IPS-20b (cell line): ENCODE measurements around the gene RFTN2.

Source experiments
- H3K27ac ChIP-seq: one replicate; pipeline ENCODE4 v1.5.1; 2013; ENCODE audit warnings: low read length
- H3K27me3 ChIP-seq: 2 replicates; pipeline ENCODE4 v1.6.1; 2013; ENCODE audit warnings: mild to moderate bottlenecking, low read length, inconsistent platforms; ENCODE audit not compliant: insufficient read depth
- H3K36me3 ChIP-seq: 2 replicates; pipeline ENCODE4 v1.6.1; 2013; ENCODE audit warnings: low read depth, mild to moderate bottlenecking, inconsistent platforms, low read length, moderate library complexity; ENCODE audit not compliant: insufficient read depth
- H3K4me1 ChIP-seq: 2 replicates; pipeline ENCODE4 v1.6.1; 2013; ENCODE audit warnings: mild to moderate bottlenecking, control low read depth, inconsistent platforms, low read length, moderate library complexity; ENCODE audit not compliant: insufficient read depth
- H3K4me3 ChIP-seq: 2 replicates; pipeline ENCODE4 v1.5.1; 2013; ENCODE audit warnings: mild to moderate bottlenecking, low read length, inconsistent platforms
- H3K9ac ChIP-seq: 2 replicates; pipeline ENCODE4 v1.6.1; 2013; ENCODE audit warnings: low read depth, mild to moderate bottlenecking, inconsistent platforms, low read length, moderate library complexity
- H3K9me3 ChIP-seq: 2 replicates; pipeline ENCODE4 v1.6.1; 2013; ENCODE audit warnings: mild to moderate bottlenecking, low read depth, low read length, inconsistent platforms; ENCODE audit not compliant: insufficient read depth

RFTN2 gene

GRCh38 chr2:197628043-197628500, 47.3 kb downstream of the RFTN2 start:
- no peaks in the 10 kb centered on the region for H3K9me3 ChIP-seq
- peak overlapping the region; percentile 23; the same call in 1 of the 2 replicates for H3K4me3 ChIP-seq
- H3K27me3 ChIP-seq, result no peaks in the 10 kb centered on the region
- no peak overlapping the region for H3K27ac ChIP-seq
- no peaks in the 10 kb centered on the region for H3K36me3 ChIP-seq
- no peak overlapping the region for H3K9ac ChIP-seq
- H3K4me1 ChIP-seq, result peaks cover 9% of the 10 kb centered on the region; the same call in 1 of the 2 replicates

- Histone ChIP-seq H3K27ac (no peak overlapping the region), H3K36me3 (no peaks in the 10 kb centered on the region), H3K9me3 (no peaks in the 10 kb centered on the region), H3K27me3 (no peaks in the 10 kb centered on the region), H3K4me1 (peaks cover 9% of the 10 kb centered on the region; the same call in 1 of the 2 replicates), H3K9ac (0 out of 2 replicates have a peak overlapping the region, but pooled peaks have one; percentile 16), H3K4me3 (no peak overlapping the region)
These were observed 48.3 kb downstream of the RFTN2 start for GRCh38 chr2:197626965-197627625.

DNA sequence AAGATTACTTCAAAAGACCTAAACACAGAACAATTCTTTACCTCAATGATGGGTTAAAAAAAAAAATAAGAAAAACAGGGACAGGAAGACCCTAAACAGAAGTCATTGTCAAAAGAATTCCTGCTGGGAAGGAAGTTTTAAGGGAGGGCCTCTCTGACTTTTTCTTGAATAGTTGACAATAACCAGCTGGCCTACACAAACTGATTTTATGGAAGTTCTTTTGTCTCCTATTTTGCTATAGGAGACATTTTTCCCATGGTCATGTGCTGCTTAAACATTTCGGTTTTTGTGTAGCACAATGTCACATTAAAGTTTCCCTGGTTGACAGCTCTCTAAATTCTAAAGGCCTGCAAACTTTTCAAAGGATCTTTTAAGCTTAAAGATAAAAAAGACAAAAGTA, 55.3 kb downstream of the RFTN2 start:
- Histone ChIP-seq H3K27ac (no peak overlapping the region), H3K36me3 (no peaks in the 10 kb centered on the region), H3K4me3 (no peak overlapping the region), H3K9ac (no peak overlapping the region), H3K9me3 (no peaks in the 10 kb centered on the region), H3K27me3 (no peaks in the 10 kb centered on the region), H3K4me1 (peaks cover 7% of the 10 kb centered on the region; the same call in 1 of the 2 replicates)

DNA sequence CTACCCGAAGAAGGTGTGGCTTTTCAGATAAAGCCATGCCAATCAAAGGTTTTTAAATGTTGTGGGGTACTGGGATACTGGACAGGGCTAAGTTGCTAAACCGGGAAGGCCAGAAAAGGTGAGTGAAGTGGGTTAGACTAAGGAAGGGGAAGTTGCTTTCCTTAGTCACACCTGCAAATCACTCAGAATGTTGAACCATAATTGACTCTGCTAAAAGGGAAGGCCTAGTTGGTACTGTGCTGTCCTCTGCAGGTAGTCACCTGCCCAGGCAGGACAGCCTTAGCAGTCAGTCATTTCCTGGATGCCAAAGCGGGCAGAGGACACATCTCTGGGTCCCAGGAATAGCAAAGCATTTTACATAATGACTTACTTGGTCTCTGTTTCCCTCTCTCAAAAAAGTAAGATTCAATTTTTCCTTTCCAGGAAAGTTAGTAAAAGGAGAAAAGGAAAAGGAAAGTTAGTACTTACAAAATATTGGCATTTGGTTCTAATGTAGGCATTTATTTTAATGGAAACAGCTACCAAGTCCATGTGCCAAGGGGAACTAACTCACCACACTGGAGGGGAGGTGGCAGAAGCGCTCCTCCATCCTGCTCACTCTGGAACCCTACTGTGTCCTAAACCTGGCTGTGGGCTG, 60.3 kb downstream of the RFTN2 start:
- no peak overlapping the region for H3K4me3 ChIP-seq
- H3K27ac ChIP-seq, result no peak overlapping the region
- no peaks in the 10 kb centered on the region for H3K27me3 ChIP-seq
- H3K4me1 ChIP-seq, result peaks cover 13% of the 10 kb centered on the region; the same call in 1 of the 2 replicates
- no peaks in the 10 kb centered on the region for H3K36me3 ChIP-seq
- H3K9me3 ChIP-seq, result no peaks in the 10 kb centered on the region
- H3K9ac ChIP-seq, result no peak overlapping the region

GRCh38 chr2:197614532-197614931, 60.9 kb downstream of the RFTN2 start:
- no peaks in the 10 kb centered on the region for H3K27me3 ChIP-seq
- H3K9ac ChIP-seq, result no peak overlapping the region
- peaks cover 9% of the 10 kb centered on the region; the same call in 1 of the 2 replicates for H3K4me1 ChIP-seq
- H3K4me3 ChIP-seq, result no peak overlapping the region
- no peaks in the 10 kb centered on the region for H3K9me3 ChIP-seq
- no peaks in the 10 kb centered on the region for H3K36me3 ChIP-seq
- no peak overlapping the region for H3K27ac ChIP-seq

GRCh38 chr2:197613509-197613987, 61.8 kb downstream of the RFTN2 start:
- Histone ChIP-seq H3K36me3 (no peaks in the 10 kb centered on the region), H3K4me3 (no peak overlapping the region), H3K9me3 (no peaks in the 10 kb centered on the region), H3K9ac (no peak overlapping the region), H3K27ac (no peak overlapping the region), H3K27me3 (no peaks in the 10 kb centered on the region), H3K4me1 (peaks cover 9% of the 10 kb centered on the region; the same call in 1 of the 2 replicates)

GRCh38 chr2:197606180-197606579, 69.2 kb downstream of the RFTN2 start:
- Histone ChIP-seq H3K4me1 (no peaks in the 10 kb centered on the region), H3K27ac (no peak overlapping the region), H3K4me3 (no peak overlapping the region)

GRCh38 chr2:197604117-197604860, 71.1 kb downstream of the RFTN2 start:
- Histone ChIP-seq H3K9ac (no peak overlapping the region), H3K4me3 (no peak overlapping the region)

More at GRCh38 chr2:197606180-197606579, 69.2 kb downstream of the RFTN2 start:
- Histone ChIP-seq H3K9ac (no peak overlapping the region), H3K27me3 (no peaks in the 10 kb centered on the region), H3K9me3 (no peaks in the 10 kb centered on the region), H3K36me3 (no peaks in the 10 kb centered on the region)

GRCh38 chr2:197601726-197602125, 73.7 kb downstream of the RFTN2 start:
- Histone ChIP-seq H3K36me3 (no peaks in the 10 kb centered on the region), H3K9me3 (no peaks in the 10 kb centered on the region), H3K27me3 (no peaks in the 10 kb centered on the region), H3K27ac (no peak overlapping the region), H3K4me1 (peaks cover 6% of the 10 kb centered on the region; the same call in 1 of the 2 replicates), H3K9ac (no peak overlapping the region), H3K4me3 (no peak overlapping the region)

More at GRCh38 chr2:197604117-197604860, 71.1 kb downstream of the RFTN2 start:
- Histone ChIP-seq H3K27me3 (no peaks in the 10 kb centered on the region), H3K36me3 (no peaks in the 10 kb centered on the region), H3K27ac (no peak overlapping the region), H3K4me1 (no peaks in the 10 kb centered on the region), H3K9me3 (no peaks in the 10 kb centered on the region)

DNA sequence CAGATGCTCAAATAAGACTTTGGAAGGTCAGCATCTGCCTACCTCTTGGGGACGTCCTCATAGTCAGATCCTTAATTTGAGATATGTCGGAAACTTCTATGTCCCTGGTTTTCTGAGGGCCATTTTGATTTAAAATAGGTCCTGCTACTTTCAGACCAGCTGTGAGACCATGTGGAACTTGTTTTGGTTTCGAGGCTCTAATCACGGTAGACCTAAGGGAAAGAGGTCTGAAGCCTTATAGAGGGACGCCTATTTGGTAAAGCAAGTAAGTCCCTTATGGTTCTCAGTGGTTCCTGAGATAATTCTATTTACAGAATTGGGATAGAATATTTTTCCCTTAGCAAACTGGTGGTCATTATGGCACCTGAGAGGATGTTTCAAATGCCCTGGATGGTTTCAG, 75.1 kb downstream of the RFTN2 start:
- no peak overlapping the region for H3K27ac ChIP-seq
- H3K36me3 ChIP-seq, result no peaks in the 10 kb centered on the region
- no peak overlapping the region for H3K4me3 ChIP-seq
- no peaks in the 10 kb centered on the region for H3K9me3 ChIP-seq
- H3K27me3 ChIP-seq, result no peaks in the 10 kb centered on the region
- no peak overlapping the region for H3K9ac ChIP-seq
- peaks cover 16% of the 10 kb centered on the region; the same call in 1 of the 2 replicates for H3K4me1 ChIP-seq

DNA sequence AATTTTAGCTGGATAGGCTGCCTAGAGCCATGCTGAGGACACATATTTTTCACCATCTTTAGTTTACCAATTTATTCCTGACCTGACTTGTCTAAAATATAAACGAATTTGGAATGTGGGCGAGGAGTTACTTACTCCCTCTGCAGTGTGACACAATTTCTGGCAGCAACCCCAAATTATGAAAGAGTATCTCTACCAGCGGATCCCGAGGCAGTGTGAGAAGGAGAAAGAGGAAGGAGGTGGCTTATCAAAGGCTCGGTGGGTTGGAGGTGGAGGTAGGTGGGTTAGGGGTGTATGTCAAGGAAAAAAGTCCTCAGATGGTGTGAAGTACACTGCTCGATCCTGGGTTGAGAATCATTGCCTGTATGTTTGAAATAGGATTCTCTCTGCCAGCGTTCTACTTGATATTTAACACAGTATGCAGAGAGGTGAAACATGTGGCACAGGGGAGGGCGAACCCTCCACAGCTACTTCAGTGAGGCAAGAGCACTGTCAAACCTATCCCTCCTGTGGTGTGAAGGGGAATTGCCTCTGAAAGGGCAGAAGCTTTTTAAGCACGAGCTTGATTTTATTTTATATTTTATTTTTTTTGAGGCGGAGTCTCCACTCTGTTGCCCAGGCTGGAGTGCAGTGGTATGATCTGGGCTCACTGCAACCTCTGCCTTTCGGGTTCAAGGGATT, 76.0 kb downstream of the RFTN2 start:
- H3K36me3 ChIP-seq, result no peaks in the 10 kb centered on the region
- H3K9ac ChIP-seq, result no peak overlapping the region
- H3K9me3 ChIP-seq, result no peaks in the 10 kb centered on the region
- peaks cover 16% of the 10 kb centered on the region; the same call in 1 of the 2 replicates for H3K4me1 ChIP-seq
- H3K4me3 ChIP-seq, result no peak overlapping the region
- no peaks in the 10 kb centered on the region for H3K27me3 ChIP-seq
- no peak overlapping the region for H3K27ac ChIP-seq
